HepG2 (cell line): ENCODE results near the gene CMIP. TPM values are rescaled to one million over a fixed set of nuclear protein-coding genes. Genes with fewer than 3 reads are reported as not detected.
A peak's percentile ranks its signal among the peaks of the same experiment; 100 is the strongest.

ENCODE experiments used
- ATF1 ChIP-seq: IDR thresholded peaks from 2 replicates; pipeline ENCODE4 v1.6.1; 2016; ENCODE audit warnings: mild to moderate bottlenecking, control low read depth
- CREB1 ChIP-seq, 2 experiments: fragments of 450-650 bp in 1 of 2; IDR thresholded peaks; 2 replicates each; pipeline ENCODE4 v1.6.1; 2016 to 2017; ENCODE audit warnings: control low read depth in 1 of 2, mild to moderate bottlenecking in 1 of 2, missing compliant biosample characterization in 1 of 2, missing genetic modification characterization in 1 of 2
- FOXJ3 ChIP-seq: sonication (generic); formaldehyde crosslinking; IDR thresholded peaks from 2 replicates; pipeline ENCODE4 v1.4.0; 2020; ENCODE audit warnings: missing genetic modification reagents, mild to moderate bottlenecking, borderline replicate concordance
- HOXA3 ChIP-seq: sonication (generic); formaldehyde crosslinking; IDR thresholded peaks from 2 replicates; pipeline ENCODE4 v1.5.0; 2020; ENCODE audit warnings: missing genetic modification reagents
- IKZF1 ChIP-seq: fragments of 450-650 bp; IDR thresholded peaks from 2 replicates; pipeline ENCODE4 v1.7.1; 2016
- NBN ChIP-seq: fragments of 450-650 bp; conservative IDR thresholded peaks from 2 replicates; pipeline ENCODE4 v1.6.1; 2017
- NFKBIZ ChIP-seq: IDR thresholded peaks from 2 replicates; pipeline ENCODE4 v1.6.1; 2018; ENCODE audit warnings: missing genetic modification reagents, missing compliant biosample characterization
- POLR2AphosphoS2 ChIP-seq: IDR thresholded peaks from 2 replicates; pipeline ENCODE4 v1.6.1; 2011; ENCODE audit warnings: low read depth, low read length, improper control_type of control experiment
- SAP130 ChIP-seq: IDR thresholded peaks from 2 replicates; pipeline ENCODE4 v1.6.1; 2016; ENCODE audit warnings: low read depth
- ZBTB21 ChIP-seq: sonication (generic); formaldehyde crosslinking; IDR thresholded peaks from 2 replicates; pipeline ENCODE4 v1.4.0; 2020; ENCODE audit warnings: missing genetic modification reagents
- ZNF232 ChIP-seq: sonication (generic); formaldehyde crosslinking; IDR thresholded peaks from 2 replicates; pipeline ENCODE4 v1.4.0; 2020; ENCODE audit warnings: missing genetic modification reagents, borderline replicate concordance
- ZNF263 ChIP-seq: sonication (generic); formaldehyde crosslinking; IDR thresholded peaks from 2 replicates; pipeline ENCODE4 v1.4.0; 2020; ENCODE audit warnings: missing genetic modification reagents
- ZNF484 ChIP-seq: sonication (generic); formaldehyde crosslinking; IDR thresholded peaks from 2 replicates; pipeline ENCODE4 v1.5.1; 2020; ENCODE audit warnings: mild to moderate bottlenecking, low read depth, missing genetic modification reagents, borderline replicate concordance
- ZNF501 ChIP-seq: sonication (generic); formaldehyde crosslinking; IDR thresholded peaks from 2 replicates; pipeline ENCODE4 v1.5.1; 2020; ENCODE audit warnings: mild to moderate bottlenecking, moderate library complexity, missing genetic modification reagents
- ZNF7 ChIP-seq: IDR thresholded peaks from 2 replicates; pipeline ENCODE4 v1.6.1; 2016; ENCODE audit warnings: missing biosample characterization, missing genetic modification reagents
- polyA plus RNA-seq, 8 experiments: library from polyadenylated mRNA; depleted of rRNA in 3 of 8; stranded (reverse) in 7 of 8; unstranded in 1 of 8; fragments of >200 nt; fragmentation: Illumina TruSeq in 4 of 8; extraction: Trizol in 4 of 8; gene quantifications; 2 replicates each; pipeline versions ENCODE4 v1.2.1 to v1.2.3, GENCODE V29; 2011 to 2016; ENCODE audit warnings: low read depth in 4 of 8, missing spikeins in 1 of 8, mixed read lengths in 1 of 8; ENCODE audit not compliant: insufficient read depth in 1 of 8
- total RNA-seq, 5 experiments: library from RNA; depleted of rRNA; stranded (reverse); fragments of >200 nt; fragmentation: Illumina TruSeq; extraction: Trizol; gene quantifications; 2 replicates each; pipeline ENCODE4 v1.2.3, GENCODE V29; 2016; ENCODE audit warnings: low read depth in 1 of 5
- TF ChIP-seq, protein P1 (sequence below): sonication (generic); formaldehyde crosslinking; IDR thresholded peaks from 2 replicates; pipeline ENCODE4 v1.5.1; 2020; ENCODE audit warnings: mild to moderate bottlenecking, missing genetic modification reagents, borderline replicate concordance
- TF ChIP-seq, protein P2 (sequence below): sonication (generic); formaldehyde crosslinking; IDR thresholded peaks from 2 replicates; pipeline ENCODE4 v1.5.1; 2020; ENCODE audit warnings: mild to moderate bottlenecking, missing genetic modification reagents
- TF ChIP-seq, protein P3 (sequence below), 2 experiments: sonication (generic) in 1 of 2; formaldehyde crosslinking in 1 of 2; IDR thresholded peaks; 2 replicates each; pipeline versions ENCODE4 v1.5.1 to v1.6.1; 2011 to 2020; ENCODE audit warnings: borderline replicate concordance in 1 of 2, low read depth in 1 of 2, low read length in 1 of 2, mild to moderate bottlenecking in 1 of 2, missing genetic modification reagents in 1 of 2, moderate library complexity in 1 of 2

Gene CMIP
- total and polyA plus RNA-seq, 2 of the 13 experiments (the other 11 are each of a cell fraction or from before 2014, with no cell fraction given), result 10.9 to 18.1 TPM

DNA sequence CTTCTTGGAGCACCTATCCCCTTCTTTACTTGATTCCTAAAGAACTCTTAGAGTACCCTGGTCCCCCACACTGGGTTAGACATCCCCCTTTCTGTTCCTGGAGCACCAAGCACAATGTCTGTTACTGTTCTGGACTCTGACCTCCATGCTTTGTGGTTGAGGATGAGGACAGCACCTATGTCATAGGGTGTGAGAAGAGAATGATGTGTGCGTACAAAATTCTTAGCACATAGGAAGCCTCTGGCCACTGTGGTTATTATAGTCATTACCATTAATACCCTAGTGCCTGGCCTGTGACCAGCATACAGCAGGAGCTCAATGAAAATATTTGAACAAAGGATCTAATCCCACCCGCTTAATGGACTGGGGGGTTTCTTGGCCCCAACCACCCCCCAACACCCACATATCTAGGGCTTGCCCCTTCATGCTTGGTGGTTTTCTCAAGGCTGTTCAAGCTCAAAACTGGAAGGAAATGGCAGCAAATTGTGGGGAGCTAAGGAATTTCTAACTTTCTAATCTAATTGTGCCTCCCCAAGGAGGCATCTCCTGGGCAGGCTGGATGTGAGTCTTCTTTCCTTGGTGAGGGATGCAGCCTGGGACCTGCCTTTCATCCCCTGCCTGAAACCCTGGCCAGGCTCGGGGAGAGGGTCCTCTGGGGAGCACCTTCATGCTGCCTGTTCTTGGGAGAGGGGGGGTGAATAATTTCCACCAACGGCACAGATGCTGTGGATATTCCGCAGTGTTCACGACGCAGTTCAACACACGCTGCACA is 1.5 kb upstream of the CMIP start (continued):
- TF ChIP-seq, protein P1, sequence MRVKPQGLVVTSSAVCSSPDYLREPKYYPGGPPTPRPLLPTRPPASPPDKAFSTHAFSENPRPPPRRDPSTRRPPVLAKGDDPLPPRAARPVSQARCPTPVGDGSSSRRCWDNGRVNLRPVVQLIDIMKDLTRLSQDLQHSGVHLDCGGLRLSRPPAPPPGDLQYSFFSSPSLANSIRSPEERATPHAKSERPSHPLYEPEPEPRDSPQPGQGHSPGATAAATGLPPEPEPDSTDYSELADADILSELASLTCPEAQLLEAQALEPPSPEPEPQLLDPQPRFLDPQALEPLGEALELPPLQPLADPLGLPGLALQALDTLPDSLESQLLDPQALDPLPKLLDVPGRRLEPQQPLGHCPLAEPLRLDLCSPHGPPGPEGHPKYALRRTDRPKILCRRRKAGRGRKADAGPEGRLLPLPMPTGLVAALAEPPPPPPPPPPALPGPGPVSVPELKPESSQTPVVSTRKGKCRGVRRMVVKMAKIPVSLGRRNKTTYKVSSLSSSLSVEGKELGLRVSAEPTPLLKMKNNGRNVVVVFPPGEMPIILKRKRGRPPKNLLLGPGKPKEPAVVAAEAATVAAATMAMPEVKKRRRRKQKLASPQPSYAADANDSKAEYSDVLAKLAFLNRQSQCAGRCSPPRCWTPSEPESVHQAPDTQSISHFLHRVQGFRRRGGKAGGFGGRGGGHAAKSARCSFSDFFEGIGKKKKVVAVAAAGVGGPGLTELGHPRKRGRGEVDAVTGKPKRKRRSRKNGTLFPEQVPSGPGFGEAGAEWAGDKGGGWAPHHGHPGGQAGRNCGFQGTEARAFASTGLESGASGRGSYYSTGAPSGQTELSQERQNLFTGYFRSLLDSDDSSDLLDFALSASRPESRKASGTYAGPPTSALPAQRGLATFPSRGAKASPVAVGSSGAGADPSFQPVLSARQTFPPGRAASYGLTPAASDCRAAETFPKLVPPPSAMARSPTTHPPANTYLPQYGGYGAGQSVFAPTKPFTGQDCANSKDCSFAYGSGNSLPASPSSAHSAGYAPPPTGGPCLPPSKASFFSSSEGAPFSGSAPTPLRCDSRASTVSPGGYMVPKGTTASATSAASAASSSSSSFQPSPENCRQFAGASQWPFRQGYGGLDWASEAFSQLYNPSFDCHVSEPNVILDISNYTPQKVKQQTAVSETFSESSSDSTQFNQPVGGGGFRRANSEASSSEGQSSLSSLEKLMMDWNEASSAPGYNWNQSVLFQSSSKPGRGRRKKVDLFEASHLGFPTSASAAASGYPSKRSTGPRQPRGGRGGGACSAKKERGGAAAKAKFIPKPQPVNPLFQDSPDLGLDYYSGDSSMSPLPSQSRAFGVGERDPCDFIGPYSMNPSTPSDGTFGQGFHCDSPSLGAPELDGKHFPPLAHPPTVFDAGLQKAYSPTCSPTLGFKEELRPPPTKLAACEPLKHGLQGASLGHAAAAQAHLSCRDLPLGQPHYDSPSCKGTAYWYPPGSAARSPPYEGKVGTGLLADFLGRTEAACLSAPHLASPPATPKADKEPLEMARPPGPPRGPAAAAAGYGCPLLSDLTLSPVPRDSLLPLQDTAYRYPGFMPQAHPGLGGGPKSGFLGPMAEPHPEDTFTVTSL (CRISPR knock-in tag), result no peak
- TF ChIP-seq IKZF1 (no peak), ZNF7 (CRISPR knock-in tag) (peak; percentile 62; the same call in 1 of the 2 replicates), HOXA3 (CRISPR knock-in tag) (0 out of 2 replicates have a peak, but pooled peaks have one; percentile 27), POLR2AphosphoS2 (no peak), CREB1 (IDR thresholded peaks at IDR 0.05) (peak; percentile 53; the same call in 1 of the 2 replicates), CREB1 (CRISPR knock-in tag; IDR thresholded peaks at IDR 0.05) (peak; percentile 43; the same call in 1 of the 2 replicates), ZNF232 (CRISPR knock-in tag) (0 out of 2 replicates have a peak, but pooled peaks have one; percentile 27), ZBTB21 (CRISPR knock-in tag) (peak; percentile 93), ZNF484 (CRISPR knock-in tag) (no peak), ATF1 (CRISPR knock-in tag) (peak; percentile 53; the same call in 1 of the 2 replicates), NFKBIZ (CRISPR knock-in tag) (no peak), FOXJ3 (no peak), ZNF263 (CRISPR knock-in tag) (peak; percentile 97), ZNF501 (CRISPR knock-in tag) (0 out of 2 replicates have a peak, but pooled peaks have one; percentile 16), SAP130 (0 out of 2 replicates have a peak, but pooled peaks have one; percentile 7), NBN (no peak)
- TF ChIP-seq, protein P2, sequence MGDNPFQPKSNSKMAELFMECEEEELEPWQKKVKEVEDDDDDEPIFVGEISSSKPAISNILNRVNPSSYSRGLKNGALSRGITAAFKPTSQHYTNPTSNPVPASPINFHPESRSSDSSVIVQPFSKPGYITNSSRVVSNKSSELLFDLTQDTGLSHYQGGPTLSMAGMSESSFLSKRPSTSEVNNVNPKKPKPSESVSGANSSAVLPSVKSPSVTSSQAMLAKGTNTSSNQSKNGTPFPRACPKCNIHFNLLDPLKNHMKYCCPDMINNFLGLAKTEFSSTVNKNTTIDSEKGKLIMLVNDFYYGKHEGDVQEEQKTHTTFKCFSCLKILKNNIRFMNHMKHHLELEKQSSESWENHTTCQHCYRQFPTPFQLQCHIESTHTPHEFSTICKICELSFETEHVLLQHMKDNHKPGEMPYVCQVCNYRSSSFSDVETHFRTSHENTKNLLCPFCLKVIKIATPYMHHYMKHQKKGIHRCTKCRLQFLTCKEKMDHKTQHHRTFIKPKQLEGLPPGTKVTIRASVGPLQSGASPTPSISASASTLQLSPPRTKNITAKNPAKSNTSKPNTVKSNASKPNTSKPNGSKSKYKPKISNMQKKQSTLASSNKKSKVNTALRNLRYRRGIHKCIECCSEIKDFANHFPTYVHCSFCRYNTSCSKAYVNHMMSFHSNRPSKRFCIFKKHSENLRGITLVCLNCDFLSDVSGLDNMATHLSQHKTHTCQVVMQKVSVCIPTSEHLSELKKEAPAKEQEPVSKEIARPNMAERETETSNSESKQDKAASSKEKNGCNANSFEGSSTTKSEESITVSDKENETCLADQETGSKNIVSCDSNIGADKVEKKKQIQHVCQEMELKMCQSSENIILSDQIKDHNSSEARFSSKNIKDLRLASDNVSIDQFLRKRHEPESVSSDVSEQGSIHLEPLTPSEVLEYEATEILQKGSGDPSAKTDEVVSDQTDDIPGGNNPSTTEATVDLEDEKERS (CRISPR knock-in tag), result no peak
- TF ChIP-seq, protein P3, sequence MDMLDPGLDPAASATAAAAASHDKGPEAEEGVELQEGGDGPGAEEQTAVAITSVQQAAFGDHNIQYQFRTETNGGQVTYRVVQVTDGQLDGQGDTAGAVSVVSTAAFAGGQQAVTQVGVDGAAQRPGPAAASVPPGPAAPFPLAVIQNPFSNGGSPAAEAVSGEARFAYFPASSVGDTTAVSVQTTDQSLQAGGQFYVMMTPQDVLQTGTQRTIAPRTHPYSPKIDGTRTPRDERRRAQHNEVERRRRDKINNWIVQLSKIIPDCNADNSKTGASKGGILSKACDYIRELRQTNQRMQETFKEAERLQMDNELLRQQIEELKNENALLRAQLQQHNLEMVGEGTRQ (IDR thresholded peaks at IDR 0.05; ENCODE audit: low read depth, low read length), result no peak
- TF ChIP-seq, protein P3 (CRISPR knock-in tag; IDR thresholded peaks at IDR 0.05; ENCODE audit: borderline replicate concordance), result no peak
